Left ventricle myocardium superior (tissue), 1 donor: ENCODE measurements around the gene PXN. TPM values are rescaled to one million over a fixed set of nuclear protein-coding genes. Genes with fewer than 3 reads are reported as not detected.
"Not testable (repeated sequence)": the region's sequence is repeated elsewhere in the genome, so short reads cannot be mapped to it uniquely, and the experiment has no call there.

Experiments
- ATAC-seq: fragments of 200-7000 bp; cut with Tn5 transposase; one replicate; pipeline ENCODE4 v1.9.1; 2020; ENCODE audit warnings: mild to moderate bottlenecking, moderate library complexity
- DNase-seq: peaks from one replicate; pipeline ENCODE4 v3.0.0-alpha.2; 2020
- intact Hi-C: fragments of 100-400 bp; cut with micrococcal nuclease; formaldehyde crosslinking; loops from one replicate; pipeline ENCODE4 v1.11.0; 2022
- total RNA-seq: library from RNA; stranded (reverse); fragmentation: NEBNext Ultra II Directional; extraction: Animal tissue kit (Norgen Biotek cat#: 25700); gene quantifications from one replicate; pipeline ENCODE4 v1.2.1, GENCODE V29; 2021
- donor health status: DM: no; HTN: yes; CAD: no; lungs with severe emphysema.

Gene PXN
- total RNA-seq, 1 donor from 2014 or later, result 65.9 TPM

DNA sequence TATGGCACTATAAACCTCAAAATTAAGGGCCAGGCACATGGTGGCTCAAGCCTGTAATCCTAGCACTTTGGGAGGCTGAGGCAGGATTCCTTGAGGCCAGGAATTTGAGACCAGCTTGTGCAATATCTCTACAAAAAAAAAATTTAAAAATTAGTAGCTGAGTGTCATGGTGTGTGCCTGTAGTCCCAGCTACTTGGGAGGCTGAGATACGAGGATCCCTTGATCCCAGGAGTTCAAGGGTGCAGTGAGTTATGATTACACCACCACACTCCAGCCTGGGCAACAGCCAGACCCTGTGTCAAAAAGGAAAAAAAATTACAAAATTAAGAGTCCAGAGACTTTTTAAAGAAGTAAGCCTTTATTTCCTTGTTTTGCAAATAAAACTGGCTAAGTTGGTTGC lies 69.2 kb downstream of the PXN start:
- ATAC-seq, result no peak
- no peak for DNase-seq
- intact Hi-C loops, result no loop called here

DNA sequence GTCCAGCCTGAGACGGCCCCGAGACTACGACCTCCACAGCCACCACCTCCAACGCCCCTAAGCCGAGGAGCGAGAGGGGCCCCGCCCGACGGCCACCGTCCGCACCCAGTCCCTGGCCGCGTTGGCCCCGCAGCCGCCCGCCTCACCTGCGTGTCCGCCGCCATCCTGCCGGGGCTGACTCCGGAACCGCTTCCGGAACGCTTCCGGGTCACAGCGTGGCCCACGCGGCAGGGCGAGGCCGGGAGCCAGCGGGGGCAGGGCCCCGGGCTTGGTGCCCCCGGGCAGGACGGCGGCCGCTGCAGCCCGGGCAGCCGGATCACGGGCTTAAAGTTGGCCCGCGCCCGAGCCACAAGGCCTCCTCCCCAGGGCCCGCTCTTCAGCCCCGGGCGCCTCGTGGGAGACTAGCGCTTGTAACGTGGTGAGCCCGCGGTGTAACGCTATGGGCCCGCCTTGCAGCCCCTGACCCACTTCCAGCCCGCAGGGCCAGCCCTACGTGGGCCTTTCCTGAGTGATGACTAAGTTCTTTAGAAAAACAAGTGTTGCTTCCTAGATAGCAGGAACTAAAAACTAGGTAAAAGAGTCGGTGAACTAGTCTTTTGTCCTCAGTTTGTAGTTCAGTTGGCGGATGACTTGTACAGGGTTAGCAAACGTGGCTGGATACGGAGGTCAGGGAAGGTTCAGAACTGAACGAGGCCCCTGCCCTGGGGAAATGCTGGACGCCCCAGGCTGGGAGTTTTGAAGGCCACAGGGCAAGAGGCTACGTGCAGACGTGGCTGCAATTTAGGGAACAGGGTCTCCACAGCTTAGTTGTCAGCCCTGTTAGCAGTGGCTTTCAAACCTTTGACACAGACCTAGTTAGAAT lies 70.8 kb downstream of the PXN start, which contains the start of gene GCN1:
TSS of gene GCN1 (minus strand) at position 182 of the 862 bp plus-strand sequence. CDS start at position 164, 18 bp downstream.
- DNase-seq (peak; percentile 92), ATAC-seq (peak; percentile 97)
- intact Hi-C loops, result no loop called here

DNA sequence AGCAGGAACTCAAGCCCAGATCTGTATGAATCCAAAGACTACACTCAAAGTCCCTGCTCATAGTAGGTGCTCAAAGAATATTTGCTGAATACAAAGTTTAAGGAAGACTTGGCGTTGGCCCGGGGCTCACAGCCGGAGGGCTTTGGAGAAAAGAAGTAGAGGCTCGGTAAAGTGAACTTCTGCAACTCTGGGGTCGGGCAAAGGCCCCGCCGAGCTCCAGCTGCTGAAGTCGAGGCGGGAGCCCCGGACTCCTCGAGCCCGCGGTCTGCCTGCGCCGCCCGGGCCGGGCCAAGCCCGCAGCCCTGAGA lies 71.3 kb downstream of the PXN start:
- ATAC-seq (no peak), DNase-seq (no peak)
- intact Hi-C loops, result no loop called here

DNA sequence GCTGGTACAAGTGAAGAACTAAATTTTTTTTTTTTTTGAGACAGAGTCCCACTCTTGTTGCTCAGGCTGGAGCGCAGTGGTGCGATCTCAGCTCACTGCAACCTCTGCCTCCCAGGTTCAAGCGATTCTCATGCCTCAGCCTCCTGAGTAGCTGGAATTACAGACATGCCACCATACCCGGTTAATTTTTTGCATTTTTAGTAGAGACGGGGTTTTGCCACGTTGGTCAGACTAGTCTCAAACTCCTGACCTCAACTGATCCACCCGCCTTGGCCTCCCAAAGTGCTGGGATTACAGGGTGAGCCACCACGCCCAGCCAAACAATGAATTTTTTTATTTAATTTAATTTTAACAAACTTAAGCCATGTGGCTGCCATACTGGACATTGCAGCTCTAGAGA lies 72.2 kb downstream of the PXN start:
- ATAC-seq, intact Hi-C loops, DNase-seq: not testable (repeated sequence)

DNA sequence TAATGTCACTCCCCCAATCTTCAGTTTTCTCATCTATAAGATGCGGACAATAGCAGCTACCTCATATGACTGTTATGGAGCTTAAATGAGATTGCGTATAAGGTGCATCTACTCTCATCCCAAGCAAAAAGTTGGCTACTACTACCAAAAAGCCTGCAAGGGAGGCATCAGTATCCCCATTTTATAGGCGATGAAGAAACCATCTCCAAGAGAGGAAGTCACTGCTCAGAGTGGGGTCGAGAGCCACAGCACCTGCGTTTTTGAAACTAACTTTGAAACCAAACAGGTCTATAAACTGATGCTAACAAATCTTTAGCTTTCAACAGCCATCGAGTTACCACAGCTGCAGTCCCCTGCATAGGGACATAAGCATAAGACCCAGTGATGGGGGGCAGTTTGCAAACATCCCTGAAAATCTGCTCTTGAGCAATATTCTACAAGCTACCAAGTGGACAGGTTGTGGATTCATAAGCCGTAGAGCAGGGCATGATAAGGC lies 74.5 kb downstream of the PXN start:
- no peak for ATAC-seq
- DNase-seq, result no peak
- intact Hi-C loops, result no loop called here

DNA sequence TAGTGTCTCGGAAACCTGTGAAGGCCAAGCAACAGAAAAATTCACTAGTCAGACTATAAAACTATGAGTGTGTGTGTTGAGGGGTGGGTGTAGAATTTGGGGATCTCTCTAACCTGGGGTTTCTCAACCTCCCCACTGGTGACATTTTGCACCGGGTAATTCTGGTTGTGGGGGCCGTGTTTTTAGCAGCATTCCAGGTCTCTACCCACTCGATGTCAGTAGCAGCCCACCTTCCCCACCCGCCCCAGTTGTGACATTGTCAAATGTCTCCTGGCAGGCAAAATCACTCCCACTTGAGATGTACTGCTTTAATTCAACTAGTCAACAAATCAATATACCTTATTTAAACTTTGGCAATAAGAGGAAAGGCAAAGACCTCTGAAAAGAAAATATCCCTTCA lies 75.1 kb downstream of the PXN start:
- intact Hi-C loops, result no loop called here
- no peak for ATAC-seq
- no peak for DNase-seq

DNA sequence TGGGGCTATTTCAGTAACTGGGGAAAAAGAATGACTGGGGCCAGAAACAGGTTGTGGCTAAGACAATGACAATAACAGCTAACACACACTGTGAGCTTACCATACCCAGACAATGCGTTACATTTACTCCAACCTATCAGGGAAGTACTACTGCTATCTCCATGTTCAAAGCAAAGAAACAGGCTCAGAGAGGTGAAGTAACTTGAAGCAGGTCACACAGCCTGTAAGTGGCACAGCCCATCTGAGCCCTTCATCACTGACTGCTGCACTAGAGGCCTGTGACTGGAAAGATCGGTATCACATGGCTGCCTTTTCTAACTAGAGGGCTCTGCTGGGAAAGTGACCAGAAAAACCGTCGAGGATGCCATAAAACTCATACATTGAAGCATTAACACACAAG lies 78.9 kb downstream of the PXN start:
- DNase-seq, result no peak
- ATAC-seq, result no peak
- intact Hi-C loops, result no loop called here

DNA sequence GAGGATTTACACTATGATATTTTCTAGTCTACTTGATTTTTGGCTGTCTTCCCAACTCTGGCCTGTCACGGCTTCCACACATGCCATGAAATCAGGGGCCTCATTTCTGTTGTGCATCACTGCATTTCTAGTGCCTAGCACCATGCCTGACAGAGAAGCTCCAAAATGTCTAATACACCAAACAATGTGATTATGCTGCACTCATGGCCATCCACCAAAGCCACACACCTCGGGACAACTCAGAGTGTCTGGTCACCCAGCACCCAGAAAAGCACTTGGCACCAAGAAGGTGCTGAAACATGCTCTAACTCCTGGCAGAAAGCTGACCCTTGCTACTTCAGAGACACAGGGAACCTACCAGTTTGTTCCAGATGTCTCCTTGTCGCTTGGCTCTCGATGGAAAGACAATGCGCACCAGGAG lies 82.3 kb downstream of the PXN start:
- peak; percentile 61 for ATAC-seq
- intact Hi-C loops, result no loop called here
- DNase-seq, result no peak

DNA sequence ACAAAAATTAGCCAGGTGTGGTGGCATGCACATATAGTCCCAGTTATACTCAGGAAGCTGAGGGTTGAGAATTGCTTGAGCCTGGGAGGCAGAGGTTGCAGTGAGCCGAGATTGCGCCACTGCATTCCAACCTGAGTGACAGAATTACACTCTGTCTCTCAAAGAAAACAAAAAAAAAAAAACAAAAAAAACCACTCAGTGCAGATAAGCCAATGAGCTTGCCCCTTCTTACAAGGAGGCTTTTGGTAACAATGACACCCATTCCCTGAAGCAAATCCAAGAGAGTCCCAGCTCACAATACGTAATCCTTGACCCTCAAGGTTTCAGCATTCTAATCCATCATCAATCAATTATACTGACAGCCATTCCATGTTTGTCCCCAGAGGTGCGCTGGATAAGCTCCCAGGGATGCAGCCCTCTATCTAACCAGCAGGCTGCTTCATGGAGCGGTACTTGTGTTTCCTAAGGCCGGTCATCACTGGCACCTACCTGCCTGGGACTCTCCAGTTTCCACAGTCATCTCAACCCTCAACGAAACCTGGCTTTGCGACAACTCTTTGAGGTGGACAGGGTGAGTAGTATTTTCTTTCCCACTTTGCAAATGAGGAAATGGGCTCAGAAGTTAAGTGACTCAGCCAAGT lies 83.4 kb downstream of the PXN start:
- ATAC-seq, result no peak
- intact Hi-C loops, result no loop called here
- DNase-seq, result no peak

DNA sequence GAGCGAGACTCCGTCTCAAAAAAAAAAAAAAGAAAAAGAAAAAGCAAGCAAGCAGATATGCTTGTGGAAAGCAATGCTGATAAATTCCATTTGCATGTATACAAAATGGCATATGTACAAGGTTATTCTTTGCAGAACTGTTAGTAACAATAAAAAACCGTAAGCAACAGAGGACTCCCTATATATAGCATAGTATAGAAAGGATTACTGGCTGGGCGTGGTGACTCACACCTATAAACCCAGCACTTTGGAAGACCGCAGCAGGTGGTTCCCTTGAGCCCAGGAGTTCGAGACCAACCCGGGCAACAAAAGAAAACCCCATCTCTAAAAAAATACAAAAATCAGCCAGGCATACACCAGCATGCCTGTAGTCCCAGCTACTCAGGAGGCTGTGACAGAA lies 84.6 kb downstream of the PXN start:
- DNase-seq, result no peak
- intact Hi-C loops, result no loop called here
- ATAC-seq, result no peak

DNA sequence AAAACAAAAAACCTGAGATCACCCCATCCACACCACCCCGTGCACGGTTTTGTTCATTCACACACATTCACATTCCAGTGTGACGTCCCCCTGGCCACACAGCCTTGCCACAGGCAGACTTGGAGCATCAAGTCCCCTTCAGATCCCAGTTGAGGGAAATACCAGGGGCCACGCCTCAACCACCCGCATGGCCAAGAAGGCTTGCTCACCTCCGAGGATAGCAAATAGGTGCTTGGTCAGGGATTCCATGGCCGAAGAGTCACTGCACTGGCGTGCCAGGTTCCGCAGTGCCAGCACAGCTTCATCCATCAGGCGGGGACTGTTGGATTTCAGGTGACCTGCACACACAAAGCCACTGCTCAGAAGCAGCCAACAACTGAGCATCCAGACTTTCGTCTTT lies 90.0 kb downstream of the PXN start:
- no peak for ATAC-seq

DNA sequence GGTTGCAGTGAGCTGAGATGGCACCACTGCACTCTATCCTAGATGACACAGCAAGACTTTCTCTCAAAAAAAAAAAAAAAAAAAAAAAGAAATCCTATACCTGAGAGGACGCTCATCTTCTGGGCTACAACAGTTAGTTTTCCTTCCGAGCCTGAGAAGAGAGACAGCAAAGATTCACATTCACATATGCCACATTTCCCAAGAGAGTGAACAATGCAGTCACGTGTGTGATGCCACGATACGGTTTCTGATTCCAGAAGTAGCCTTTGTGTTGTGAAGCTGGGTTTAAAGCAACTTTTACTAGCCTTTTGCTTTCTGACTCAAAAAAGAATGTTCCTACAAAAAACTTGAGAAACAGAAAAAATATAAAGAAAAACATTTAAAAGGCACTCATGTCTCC lies 90.5 kb downstream of the PXN start:
- intact Hi-C loops, result no loop called here
- ATAC-seq (no peak), DNase-seq (no peak)

More for the DNA sequence above, 90.0 kb downstream of the PXN start:
- DNase-seq, result no peak
- intact Hi-C loops, result no loop called here

DNA sequence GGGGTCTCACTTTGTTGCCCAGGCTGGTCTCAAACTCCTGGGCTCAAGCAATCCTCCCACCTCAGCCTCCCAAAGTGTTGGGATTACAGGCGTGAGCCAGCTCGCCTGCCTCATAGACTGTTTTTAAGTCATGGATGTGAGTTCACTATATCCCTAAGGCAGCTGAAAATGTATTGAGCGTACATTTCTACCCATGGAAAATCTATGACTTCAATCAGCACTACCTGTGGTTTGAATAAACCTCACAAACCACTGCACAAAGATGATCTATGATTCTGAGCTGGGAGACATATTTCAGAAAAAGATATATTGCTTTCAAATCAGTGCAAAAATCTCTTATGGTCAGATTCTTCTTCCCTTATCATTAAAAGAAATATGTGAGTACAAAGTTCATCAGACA lies 93.5 kb downstream of the PXN start:
- intact Hi-C loops, result no loop called here
- DNase-seq (no peak), ATAC-seq (no peak)

DNA sequence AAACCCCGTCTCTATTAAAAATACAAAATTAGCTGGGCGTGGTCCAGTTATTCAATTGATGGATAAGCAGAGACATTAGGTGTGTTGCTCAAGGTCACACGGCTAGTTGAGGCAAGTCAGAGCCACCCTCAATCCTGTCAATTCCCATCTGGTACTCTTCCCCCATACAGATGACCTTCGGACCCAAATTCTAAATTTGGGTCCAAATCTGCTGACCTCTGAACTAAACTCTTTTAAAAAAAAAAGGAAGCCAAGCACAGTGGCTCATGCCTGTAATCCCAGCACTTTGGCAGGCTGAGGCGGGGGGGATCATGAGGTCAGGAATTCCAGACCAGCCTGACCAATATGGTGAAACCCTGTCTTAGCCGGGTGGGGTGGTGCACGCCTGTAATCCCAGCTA lies 94.9 kb downstream of the PXN start:
- intact Hi-C loops, result no loop called here
- no peak for DNase-seq
- ATAC-seq, result no peak

DNA sequence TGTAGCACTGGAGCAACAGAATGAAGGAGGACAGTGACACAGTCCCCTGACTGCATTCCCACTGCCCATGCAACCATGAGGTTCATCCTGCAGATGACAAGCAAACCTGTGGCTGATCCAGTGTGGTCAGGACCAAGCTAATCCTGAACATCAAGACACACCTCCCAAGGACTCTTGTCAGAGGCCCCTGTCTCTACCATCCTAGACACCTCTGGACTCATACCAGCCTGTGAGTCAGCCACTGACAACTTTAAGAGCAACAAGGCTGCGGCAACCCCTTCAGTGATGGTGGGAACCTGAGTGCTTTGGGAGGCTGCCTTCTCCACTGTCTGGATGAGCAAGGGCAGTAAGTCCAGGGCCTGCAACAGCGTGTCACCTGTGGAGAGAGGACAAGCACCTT lies 95.6 kb downstream of the PXN start:
- no peak for DNase-seq
- intact Hi-C loops, result no loop called here
- ATAC-seq, result no peak

DNA sequence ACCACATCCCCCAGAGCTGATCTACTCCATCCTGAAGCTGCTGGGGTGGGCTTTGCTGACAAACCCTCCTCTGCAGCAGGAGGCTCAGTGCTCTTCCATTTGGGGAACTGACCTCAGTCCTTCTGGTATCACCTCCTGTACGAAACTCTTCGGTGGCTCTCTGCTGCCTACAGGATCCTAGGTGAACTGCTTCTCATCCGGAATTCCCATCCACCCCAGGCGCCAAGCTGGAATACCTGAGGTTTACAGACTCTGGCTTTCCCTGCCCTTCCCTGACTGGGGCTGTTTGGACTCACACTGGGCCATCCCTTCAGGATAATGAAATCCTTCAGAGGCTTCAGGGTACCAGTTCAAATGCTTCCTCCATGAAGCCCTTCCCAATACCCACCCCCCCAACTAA lies 97.2 kb downstream of the PXN start:
- no peak for DNase-seq
- intact Hi-C loops, result no loop called here
- ATAC-seq, result no peak

DNA sequence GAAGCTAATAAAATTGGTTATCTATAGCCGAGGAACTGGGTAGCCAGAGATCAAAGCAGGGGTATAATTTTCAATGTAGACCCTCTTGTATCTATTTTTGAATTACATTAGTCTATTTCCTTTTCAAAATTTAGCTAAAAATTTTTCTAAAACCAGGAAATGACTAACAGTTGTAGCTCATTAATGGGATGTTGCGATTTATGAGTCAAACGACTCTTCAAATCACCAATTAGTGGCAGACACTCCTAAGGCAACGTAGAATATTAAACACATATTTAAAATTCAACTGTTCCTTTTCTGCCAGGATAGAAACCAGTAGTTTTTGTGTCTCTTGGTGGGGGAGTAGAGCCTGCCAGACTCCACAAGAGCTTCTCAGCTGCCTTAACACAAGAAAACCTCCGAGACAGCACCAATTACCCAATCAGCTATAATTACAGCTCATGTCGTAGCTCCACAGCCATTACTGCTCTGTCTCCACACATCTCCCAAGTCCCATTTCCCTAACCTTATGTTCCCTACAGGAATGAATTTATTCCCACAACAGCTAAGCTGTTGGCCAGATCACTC lies 97.9 kb downstream of the PXN start:
- ATAC-seq, result no peak
- intact Hi-C loops, result no loop called here

DNA sequence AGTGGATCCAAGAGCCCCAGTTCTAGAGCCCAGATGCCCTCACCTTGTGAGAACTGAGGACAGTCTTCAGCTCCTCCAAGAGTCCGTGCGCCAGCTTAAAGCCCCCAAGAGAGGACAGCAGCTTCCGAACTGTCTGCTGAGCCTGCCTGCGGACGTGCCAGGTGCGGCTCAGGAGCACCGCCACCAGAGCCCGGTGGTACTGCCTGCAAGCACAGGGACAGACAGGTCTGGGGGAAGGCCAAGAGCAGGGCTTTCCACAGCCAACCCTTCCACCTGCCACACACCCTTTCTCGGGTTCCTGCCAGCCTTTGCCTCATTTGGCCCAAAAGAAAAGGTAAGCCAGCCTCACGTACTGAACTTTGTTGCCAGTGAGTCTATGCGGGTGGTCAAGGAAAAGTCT lies 101.2 kb downstream of the PXN start:
- intact Hi-C loops, result no loop called here
- ATAC-seq (no peak), DNase-seq (no peak)

More for the DNA sequence above, 97.9 kb downstream of the PXN start:
- DNase-seq, result no peak

DNA sequence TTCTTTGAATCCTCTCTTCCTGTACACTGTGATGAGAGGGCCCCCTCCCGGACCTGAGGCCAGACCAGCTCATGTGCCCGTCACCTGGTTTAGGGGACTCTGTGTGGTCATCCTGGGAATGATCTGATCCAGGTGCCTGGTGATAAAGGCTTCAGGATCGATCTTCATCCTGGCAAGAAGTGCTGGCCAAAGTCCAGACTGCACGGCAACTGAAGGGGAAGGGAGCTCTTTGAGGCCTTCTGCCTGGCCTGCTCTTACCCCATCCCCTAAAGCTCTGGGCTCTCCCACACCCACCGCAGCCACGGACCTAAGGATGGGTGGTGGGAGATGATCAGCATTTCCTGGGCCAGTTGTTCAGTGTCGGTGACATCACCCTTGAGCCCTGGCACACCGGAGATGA lies 102.8 kb downstream of the PXN start:
- intact Hi-C loops, result no loop called here
- DNase-seq (no peak), ATAC-seq (no peak)

DNA sequence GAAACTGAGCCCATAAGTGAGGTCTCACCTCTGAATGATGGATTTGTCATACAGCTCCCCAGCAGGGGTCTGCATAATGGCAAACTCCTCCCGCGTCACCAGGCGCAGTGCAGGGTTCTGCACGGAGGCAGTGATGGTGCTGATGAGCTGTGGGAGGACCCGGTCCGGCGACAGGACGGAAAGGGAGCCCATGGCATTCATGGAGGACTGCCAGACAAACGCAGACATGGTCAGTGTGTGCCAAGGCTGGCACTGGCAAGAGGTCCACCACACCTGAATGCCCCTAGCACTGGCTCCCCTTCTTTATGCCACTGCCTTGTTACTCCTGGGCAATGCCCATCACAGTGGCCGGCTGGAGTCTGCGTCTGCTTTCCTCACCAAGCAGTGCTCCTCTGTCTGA lies 103.7 kb downstream of the PXN start:
- no peak for DNase-seq
- no peak for ATAC-seq
- intact Hi-C loops, result no loop called here
